Glomerular visceral epithelial cell (primary cell): ENCODE results near the gene CHRM3.

Experiments used
- DNase-seq: peaks from one replicate; pipeline ENCODE4 v3.0.0-alpha.2; 2016; ENCODE audit errors: extremely low spot score

CHRM3 gene

DNA sequence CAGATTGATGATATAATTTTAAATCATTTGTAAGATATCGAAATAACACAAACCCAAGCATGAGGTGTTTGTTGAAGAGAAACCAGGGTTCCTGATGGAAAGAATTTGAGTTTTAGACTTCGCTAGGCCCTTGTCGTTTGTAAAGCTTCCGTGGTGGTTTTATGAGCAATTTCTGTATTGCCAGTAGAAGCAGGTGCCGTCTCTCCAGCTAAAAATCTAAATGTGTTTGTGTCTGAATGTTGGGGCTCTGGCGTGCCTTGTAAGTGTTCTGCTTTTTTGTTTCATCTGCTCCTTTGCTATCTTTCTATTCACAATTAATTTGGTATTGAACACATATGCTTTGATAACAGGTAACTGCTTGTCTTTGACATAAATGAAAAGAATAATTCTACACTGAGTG, 27.5 kb downstream of the CHRM3 start:
- no peak for DNase-seq

DNA sequence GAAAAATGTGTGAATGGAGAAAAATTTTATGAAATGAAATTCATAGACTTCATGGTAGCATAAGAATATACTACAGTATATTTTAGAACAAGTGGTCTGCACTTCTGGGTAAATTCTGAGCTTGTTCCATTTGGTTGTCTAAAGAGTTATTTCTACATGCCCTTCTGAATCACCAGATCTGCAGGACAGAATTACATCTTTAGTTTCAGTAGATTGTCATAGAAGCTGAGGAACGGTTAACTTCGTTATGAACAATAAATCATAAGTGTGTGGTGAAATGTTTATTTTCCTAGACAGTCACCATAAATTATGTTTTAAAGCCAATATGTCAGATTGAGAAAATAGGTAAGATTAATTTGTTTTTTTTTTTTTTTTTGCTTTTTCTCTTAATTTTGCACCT, 30.9 kb downstream of the CHRM3 start:
- DNase-seq, result no peak

DNA sequence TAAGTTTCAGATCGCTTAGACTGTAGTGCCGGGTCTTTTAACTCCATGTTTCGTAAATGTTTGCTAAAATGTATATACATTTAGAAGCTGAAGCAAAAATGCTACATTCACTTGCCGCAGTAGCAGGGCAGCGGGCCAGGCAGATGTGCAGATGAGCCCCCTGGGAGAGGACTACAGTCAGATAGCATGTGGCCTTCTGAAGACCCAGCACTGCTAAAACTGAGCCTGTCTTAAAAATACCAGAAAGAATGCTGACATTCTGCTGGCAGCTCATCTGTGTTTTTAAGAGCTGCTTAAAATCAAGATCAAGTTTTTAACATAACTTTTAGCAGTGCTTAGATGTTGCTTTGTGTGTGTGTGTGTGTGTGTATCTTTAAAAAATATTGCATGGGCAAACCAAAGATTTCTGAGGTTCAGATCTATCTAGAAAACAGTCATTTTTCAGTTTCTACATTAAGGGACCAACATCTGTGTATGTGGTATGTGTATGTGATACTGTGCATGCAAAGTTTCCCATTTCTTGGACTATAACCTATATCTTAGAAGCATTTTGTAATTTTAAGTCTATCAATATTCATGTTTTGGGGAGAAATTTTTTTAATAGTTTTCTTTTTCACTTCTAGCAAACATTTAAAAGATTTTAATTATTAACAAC, 31.7 kb downstream of the CHRM3 start:
- no peak for DNase-seq

DNA sequence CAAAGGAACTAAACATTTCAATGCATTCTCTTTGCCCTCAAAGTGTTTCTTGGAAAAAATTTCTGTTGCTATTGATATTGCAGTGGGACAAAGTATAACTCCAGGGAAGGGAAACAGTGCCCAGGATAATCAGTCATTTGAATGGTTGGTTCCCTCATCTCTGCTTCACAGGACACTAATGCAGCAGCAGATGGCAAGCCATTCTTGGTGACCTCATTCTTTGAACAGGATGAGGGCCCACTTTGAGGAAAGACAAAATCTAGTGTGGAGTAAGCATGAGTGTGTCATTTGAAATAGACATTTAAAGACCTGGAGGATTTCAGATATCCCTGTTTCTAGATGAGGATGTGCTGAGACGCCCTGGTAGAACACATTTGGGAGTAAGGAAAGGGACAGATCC, 32.3 kb downstream of the CHRM3 start:
- DNase-seq, result no peak

DNA sequence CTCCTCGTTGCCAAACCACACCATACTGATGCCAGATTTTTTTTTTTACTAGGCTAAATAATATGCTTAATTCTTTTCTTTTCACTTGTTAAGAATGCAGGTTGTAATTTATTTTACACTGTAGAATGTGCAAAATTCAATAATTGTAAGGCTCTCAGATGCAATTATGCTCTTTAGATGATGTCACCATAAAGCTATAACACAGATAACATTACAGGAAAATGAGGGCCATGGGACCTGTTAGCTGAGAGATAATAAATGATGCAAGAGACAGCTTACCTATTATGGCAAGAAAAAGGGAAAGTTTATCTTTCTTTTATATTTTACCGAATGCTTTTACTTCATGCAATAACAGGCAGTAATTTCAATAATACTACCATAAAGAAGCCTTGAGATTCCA, 35.4 kb downstream of the CHRM3 start:
- DNase-seq, result no peak

DNA sequence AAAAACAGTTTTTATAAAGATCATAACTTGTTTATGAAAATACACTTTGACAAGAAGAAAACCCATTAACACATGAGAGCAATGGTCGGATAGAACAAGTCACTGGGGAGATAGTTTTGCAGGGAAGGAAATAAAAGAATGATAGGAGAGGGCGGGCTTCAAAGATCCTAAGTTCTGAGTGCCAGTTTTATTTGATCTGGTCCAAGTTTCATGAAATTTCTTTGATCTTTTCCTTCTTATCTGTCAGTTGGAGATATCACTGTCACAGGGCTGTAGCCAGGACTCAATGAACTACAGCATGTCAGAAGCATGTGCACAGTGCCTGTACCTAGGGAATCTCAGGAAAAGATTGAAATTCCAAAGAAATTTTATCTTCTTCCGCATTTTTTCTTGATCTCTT, 36.5 kb downstream of the CHRM3 start:
- no peak for DNase-seq

DNA sequence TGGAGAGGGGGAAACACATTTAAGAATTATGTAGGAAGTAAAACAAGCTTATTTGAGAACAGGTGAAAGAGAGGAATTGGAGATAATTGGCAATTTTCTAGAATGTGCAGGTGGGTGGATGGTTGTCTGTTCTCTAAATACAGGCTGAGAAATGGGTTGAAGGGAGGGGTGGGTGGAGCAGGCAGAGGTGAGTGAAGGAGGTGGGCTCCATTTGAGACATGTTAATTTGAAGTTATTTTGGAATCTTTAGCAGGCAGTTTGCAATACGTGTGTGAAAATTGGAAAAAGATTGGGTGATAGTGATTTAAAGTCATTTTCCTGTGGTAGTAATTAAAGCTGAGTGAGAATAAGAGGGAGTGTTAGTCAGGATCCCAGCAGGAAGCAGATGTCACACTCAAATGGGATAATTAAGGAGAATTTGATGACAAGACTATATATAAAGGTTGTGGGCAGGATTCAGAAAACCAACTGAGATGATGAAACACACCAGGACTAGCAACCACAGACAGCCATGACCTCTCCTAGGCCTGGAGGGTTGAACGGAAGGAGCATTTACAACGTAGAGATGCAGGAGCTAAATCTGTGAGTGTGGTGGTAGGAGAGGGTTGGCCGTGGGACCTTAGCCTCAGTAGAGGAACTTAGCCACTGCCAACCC, 40.6 kb downstream of the CHRM3 start:
- DNase-seq, result no peak

DNA sequence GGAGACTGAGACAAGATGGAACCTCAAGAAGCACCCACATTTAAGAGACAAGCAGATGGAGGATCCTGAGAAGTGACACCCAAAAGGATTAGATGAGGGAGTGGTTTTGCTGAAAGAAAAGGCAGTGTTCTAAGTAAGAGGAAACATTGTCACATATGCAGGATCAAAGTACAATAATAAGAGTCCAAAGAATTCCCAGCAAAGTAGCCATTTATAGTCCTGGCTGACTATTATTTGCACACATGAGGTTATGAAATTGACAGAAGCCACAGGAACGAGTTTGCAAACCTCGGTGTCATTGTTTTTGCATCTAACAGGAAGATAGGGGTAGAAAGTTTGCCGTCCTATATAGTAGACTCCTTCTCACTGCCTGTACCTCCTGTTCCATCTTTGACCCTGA, 41.3 kb downstream of the CHRM3 start:
- DNase-seq, result no peak

DNA sequence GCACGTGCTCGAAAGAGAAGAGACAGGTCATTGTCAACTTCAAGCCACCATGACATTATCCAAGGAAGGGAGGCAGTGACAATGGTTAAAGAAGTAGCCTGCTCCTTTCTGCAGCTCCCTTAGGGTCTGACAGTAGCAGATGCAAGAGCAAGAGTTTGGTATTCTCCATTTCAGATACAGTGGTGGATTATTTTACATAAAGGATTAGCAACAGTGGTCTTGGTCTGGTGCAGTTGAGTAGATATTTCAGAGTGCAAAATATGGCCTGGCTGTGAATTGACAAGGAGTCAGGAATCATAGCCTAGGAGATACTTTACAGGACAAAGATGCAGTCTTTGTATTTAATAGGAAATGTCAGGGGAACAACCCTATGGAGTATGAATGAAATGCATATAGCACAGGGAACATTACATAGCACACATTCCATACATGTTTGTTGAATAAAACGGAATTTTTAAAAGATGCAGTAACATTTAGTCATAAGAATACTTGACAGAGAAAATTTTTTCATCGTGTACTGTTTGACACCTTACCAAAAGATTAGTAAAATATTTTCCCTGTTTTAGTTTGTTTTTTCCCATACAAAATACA, 41.8 kb downstream of the CHRM3 start:
- DNase-seq, result no peak

DNA sequence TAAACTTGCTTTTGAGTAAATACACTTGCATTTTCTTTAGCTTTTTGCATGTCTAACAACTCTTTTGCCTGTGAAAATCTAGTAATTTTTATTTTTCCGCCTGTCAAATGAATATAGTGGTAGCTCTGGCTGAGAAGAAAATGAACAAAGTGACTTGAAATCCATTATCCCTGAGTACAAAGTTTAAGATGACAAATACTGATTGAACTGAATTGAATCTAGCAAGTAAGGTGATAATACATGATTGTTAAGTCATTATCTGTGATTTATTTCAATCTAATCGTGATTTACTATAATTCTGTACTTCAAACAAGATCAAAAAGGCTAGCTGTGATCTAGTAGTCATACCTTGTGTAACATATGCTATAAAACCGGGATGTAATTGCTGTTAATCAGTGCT, 42.8 kb downstream of the CHRM3 start:
- DNase-seq, result no peak

DNA sequence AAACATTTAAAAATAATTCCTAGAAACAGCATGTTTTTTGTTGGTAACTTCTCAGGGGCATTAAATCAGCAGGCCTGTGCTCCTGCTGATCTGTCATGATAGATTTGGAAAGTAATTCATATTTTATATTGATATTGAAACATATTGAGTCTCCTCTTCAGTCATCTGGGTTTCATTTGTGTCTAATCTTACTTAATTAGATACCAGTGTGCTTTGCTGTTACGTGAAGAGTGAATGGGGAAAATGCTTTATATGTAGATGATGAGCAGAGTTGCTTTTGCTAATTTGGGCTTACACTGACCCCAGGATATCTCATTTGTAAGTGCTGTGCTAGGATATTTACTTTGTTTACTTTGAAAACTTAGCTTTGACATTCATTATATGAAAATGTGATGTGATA, 45.9 kb downstream of the CHRM3 start:
- no peak for DNase-seq

DNA sequence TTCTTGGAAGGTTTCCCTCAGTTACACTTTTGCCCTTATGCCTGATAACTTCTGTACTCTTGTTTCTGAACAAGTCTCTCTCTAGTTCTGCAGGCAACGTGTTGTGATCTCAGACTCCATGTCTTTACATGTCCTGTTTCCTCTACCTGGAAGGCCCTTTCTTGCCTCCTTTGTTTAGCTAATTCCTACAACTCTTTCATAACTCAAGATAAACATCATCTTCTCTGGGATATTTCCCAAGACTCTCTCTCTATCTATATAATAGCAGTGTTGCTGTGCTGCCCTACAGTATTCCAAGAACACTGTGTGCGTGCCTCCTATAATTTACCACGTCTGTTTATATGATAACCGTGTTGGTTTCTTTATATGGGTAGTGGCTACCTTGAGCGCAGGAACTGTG, 47.8 kb downstream of the CHRM3 start:
- DNase-seq, result no peak
